ENCODE measurements around the gene SLC8B1. TPM values are rescaled to one million over a fixed set of nuclear protein-coding genes. Genes with fewer than 3 reads are reported as not detected.

The SLC8B1 gene
- total and polyA plus RNA-seq, 9 of the 15 experiments (the other 6 are each of a cell fraction or from before 2014, with no cell fraction given) = 0.86 to 34.1 (median 18.5) TPM

- TF ChIP-seq ZNF644 (tag; IDR thresholded peaks at IDR 0.05; ENCODE audit: low read depth) (no peak; the same call in 1 of the 2 replicates), RNF2 (IDR thresholded peaks at IDR 0.05) (peak; percentile 77; the same call in 1 of the 2 replicates), LEF1 (IDR thresholded peaks at IDR 0.05) (peak; percentile 56; the same call in 1 of the 2 replicates), RCOR1 (IDR thresholded peaks at IDR 0.05; ENCODE audit: borderline replicate concordance in 1 of 2, low read depth in 2 of 2, low read length in 2 of 2) (0 out of 4 replicates have a peak, but pooled peaks of 1 of the 2 experiments have one; percentile 55), ZNF395 (CRISPR knock-in tag; IDR thresholded peaks at IDR 0.05) (0 out of 2 replicates have a peak, but pooled peaks have one; percentile 11), SNIP1 (IDR thresholded peaks at IDR 0.05; ENCODE audit: low read depth) (0 out of 2 replicates have a peak, but pooled peaks have one; percentile 53), ELF1 (tag; IDR thresholded peaks at IDR 0.05) (peak; percentile 49; the same call in 1 of the 2 replicates), EP300 (IDR thresholded peaks at IDR 0.05; ENCODE audit: low read length) (peak; percentile 87), THRB (CRISPR knock-in tag; conservative IDR thresholded peaks at IDR 0.05) (no peak), GABPA (tag; conservative IDR thresholded peaks at IDR 0.05; ENCODE audit: low read depth) (peak; percentile 68)
Measured at GRCh38 chr12:113261847-113262470, 73.0 kb downstream of the SLC8B1 start (continued).

All from K562 (cell line).